Neutrophil (primary cell): ENCODE results near the gene KLHL29.

Experiments used
- H3K27ac ChIP-seq: fragments of 200-600 bp; sonication (generic); 2 replicates; pipeline ENCODE4 v1.5.1; 2016; ENCODE audit warnings: mild to moderate bottlenecking, moderate library complexity
- H3K27me3 ChIP-seq: fragments of 200-600 bp; sonication (generic); 2 replicates; pipeline ENCODE4 v1.6.0; 2016; ENCODE audit warnings: mild to moderate bottlenecking
- H3K36me3 ChIP-seq: fragments of 200-600 bp; sonication (generic); 2 replicates; pipeline ENCODE4 v1.5.1; 2017
- H3K4me1 ChIP-seq, 2 experiments: fragments of 200-600 bp in 1 of 2; sonication (generic) in 1 of 2; 1 replicate in 1 of 2; 2 replicates in 1 of 2; pipeline versions ENCODE4 v1.5.1 to v1.6.1; 2013 to 2016; ENCODE audit warnings: low read depth in 1 of 2, low read length in 1 of 2, mild to moderate bottlenecking in 1 of 2, moderate library complexity in 1 of 2; ENCODE audit not compliant: control insufficient read depth in 1 of 2, insufficient read depth in 1 of 2
- H3K4me3 ChIP-seq, 2 experiments: fragments of 200-600 bp in 1 of 2; sonication (generic) in 1 of 2; 1 replicate in 1 of 2; 2 replicates in 1 of 2; pipeline ENCODE4 v1.5.1; 2013 to 2016; ENCODE audit warnings: low read depth in 1 of 2, low read length in 1 of 2, mild to moderate bottlenecking in 1 of 2, moderate library complexity in 1 of 2
- H3K9me3 ChIP-seq: fragments of 200-600 bp; sonication (generic); 2 replicates; pipeline ENCODE4 v1.5.1; 2016
- CTCF ChIP-seq: fragments of 200-600 bp; sonication (generic); IDR thresholded peaks from 2 replicates; pipeline ENCODE4 v1.5.1; 2016; ENCODE audit warnings: antibody characterized with exemption

KLHL29 gene

GRCh38 chr2:23503097-23503496, 118.1 kb downstream of the KLHL29 start:
- H3K4me1 ChIP-seq = peaks cover 19 to 25% of the 10 kb centered on the region in 2 experiments
- H3K27ac ChIP-seq = no peak overlapping the region
- H3K27me3 ChIP-seq = peaks cover 89% of the 10 kb centered on the region
- TF ChIP-seq CTCF = no peak
- H3K4me3 ChIP-seq = no peak overlapping the region
- no peaks in the 10 kb centered on the region for H3K36me3 ChIP-seq
- no peaks in the 10 kb centered on the region for H3K9me3 ChIP-seq

DNA sequence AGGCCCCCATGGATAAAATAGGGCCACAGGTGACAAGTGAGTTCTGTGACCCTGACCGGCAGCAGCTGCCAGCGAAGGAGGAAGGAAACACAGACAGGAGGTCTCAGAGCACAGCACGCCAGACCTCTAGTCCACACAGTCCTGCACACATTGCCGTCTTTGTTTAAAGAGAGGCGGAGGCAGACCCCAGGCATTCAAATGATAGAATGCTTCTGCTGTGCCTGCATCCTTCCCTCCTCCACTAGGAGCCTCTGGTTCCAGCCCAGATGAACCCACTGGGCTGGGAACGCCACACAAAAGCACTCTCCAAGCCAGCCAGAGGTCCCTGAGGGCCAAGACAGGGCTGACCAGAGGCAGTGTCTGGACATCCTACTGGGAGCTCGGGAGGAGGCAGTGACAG, 118.7 kb downstream of the KLHL29 start:
- Histone ChIP-seq H3K27me3 (peaks cover 84% of the 10 kb centered on the region), H3K4me1 (peaks cover 25 to 31% of the 10 kb centered on the region in 2 experiments), H3K36me3 (no peaks in the 10 kb centered on the region), H3K9me3 (no peaks in the 10 kb centered on the region), H3K27ac (no peak overlapping the region), H3K4me3 (no peak overlapping the region)
- TF ChIP-seq CTCF = no peak

DNA sequence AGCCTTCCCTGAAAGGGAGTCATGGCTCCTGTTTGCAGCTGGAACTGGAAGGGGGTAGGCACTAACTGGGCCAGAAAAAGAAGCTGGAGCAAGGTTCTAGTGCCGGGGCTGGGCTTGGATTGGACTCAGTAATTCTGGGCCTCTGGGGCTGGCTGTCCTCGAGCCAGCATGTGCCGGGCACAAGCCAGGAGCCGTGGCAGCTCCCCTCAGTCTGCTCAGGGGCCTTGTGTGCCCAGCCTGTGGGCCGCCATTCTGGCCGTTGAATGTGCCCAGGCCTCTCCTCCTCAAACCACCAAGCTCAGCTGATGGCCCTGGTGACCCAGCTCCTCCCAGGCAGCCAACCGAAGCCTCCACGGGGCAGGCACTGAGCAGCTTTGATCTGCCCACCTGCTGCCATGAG, 119.6 kb downstream of the KLHL29 start:
- TF ChIP-seq CTCF = no peak
- no peaks in the 10 kb centered on the region for H3K36me3 ChIP-seq
- no peaks in the 10 kb centered on the region for H3K9me3 ChIP-seq
- peaks cover 27 to 28% of the 10 kb centered on the region in 2 experiments for H3K4me1 ChIP-seq
- H3K27me3 ChIP-seq = peaks cover 80% of the 10 kb centered on the region
- no peak overlapping the region for H3K27ac ChIP-seq
- no peak overlapping the region for H3K4me3 ChIP-seq

GRCh38 chr2:23505218-23505983, 120.4 kb downstream of the KLHL29 start:
- Histone ChIP-seq H3K27me3 (peaks cover 80% of the 10 kb centered on the region), H3K36me3 (no peaks in the 10 kb centered on the region), H3K9me3 (no peaks in the 10 kb centered on the region), H3K4me1 (peaks cover 27 to 28% of the 10 kb centered on the region in 2 experiments), H3K4me3 (no peak overlapping the region), H3K27ac (no peak overlapping the region)
- no peak for TF ChIP-seq CTCF

- no peak for TF ChIP-seq CTCF
- Histone ChIP-seq H3K27ac (no peak overlapping the region), H3K9me3 (no peaks in the 10 kb centered on the region), H3K36me3 (no peaks in the 10 kb centered on the region), H3K4me3 (no peak overlapping the region), H3K4me1 (peaks cover 27 to 28% of the 10 kb centered on the region in 2 experiments), H3K27me3 (peaks cover 78% of the 10 kb centered on the region)
These were observed 121.0 kb downstream of the KLHL29 start for GRCh38 chr2:23505984-23506380.
